ENCODE results near the gene RRAGB. TPM values are rescaled to one million over a fixed set of nuclear protein-coding genes. Genes with fewer than 3 reads are reported as not detected.

RRAGB gene
- total RNA-seq, 4 donors from 2014 or later = 13.7 to 37.0 (median 25.6) TPM

DNA sequence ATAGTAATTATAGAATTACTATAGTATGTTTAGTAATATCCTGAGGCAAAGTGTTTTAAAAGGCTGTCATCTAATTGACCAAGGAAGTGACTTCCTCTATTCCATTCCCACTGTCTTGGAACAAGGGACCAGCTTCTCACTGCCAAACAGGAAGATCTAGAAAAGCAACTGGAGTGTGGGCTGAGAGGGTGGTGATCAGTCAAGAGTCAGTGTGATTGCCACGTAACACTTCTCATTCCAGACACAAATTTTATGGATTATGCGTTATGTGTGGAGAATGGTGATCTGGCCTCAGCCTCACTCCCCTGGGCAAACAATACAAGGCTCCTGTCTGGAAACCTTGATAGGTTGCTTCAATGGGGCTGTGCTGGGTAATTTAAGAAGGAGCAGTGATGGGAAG is 60.0 kb downstream of the RRAGB start:
- H3K4me3 ChIP-seq = no peak overlapping the region
- no peaks in the 10 kb centered on the region for H3K9me3 ChIP-seq
- no peak overlapping the region for H3K27ac ChIP-seq
- TF ChIP-seq POLR2AphosphoS5 (IDR thresholded peaks at IDR 0.05) (no peak), EP300 (IDR thresholded peaks at IDR 0.05) (no peak), POLR2A (IDR thresholded peaks at IDR 0.05) (no peak), CTCF (IDR thresholded peaks at IDR 0.05) (no peak)
- no peaks in the 10 kb centered on the region for H3K27me3 ChIP-seq
- H3K36me3 ChIP-seq = no peaks in the 10 kb centered on the region
- H3K4me1 ChIP-seq = no peaks in the 10 kb centered on the region
- WGBS, 2 donors (ENCODE audit: low coverage in 1 of 2) = 93% methylated on average over 2 of the region's 2 CpGs; no CpG with 5 or more reads in 1 of the 2 donors
- no peak for ATAC-seq

DNA sequence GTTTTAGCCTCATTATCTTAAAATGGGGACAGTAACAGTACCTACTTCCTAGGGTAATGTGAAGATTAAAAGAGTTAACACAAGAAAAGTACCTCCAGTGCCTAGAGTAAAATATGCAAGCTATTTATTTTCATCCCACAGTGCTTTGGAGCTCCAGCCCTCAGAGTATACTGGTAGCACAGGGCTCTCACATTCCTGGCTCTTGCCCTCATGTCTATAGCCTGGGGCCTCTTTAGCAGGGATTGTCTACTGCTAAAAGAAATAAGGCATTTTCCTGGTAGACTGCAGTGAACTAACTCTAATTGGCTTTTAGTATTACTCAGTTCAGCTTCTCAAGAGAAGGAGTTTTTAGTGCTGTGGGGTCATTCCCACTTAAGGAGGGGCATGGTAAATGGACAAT is 60.8 kb downstream of the RRAGB start:
- no peaks in the 10 kb centered on the region for H3K9me3 ChIP-seq

DNA sequence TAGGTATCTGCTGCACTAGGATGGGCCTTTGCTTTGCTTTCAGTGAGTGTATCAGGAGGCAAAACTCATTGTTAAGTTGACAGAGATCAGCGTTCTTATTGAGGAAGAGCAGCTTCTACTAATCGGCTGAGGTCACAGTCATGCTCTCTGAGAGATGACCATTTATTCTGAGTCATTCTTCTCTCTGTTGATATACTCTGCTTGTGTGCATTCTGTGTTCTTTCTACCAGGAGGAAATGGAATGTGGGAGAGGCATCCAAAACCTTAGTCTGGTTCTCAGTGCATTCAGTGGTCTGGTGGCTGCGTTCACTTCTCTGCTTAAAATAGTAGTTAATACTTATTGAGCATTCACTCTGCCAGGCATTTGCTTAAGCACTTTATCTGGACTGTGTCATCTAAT is 66.2 kb downstream of the RRAGB start:
- H3K4me1 ChIP-seq = no peaks in the 10 kb centered on the region
- no peak overlapping the region for H3K27ac ChIP-seq
- no peaks in the 10 kb centered on the region for H3K27me3 ChIP-seq
- WGBS, 2 donors (ENCODE audit: low coverage in 1 of 2) = 74 to 80% methylated on average over 1 to 3 of the region's 3 CpGs
- no peak for TF ChIP-seq CTCF (IDR thresholded peaks at IDR 0.05)
- TF ChIP-seq POLR2A (IDR thresholded peaks at IDR 0.05) = no peak
- no peak for TF ChIP-seq POLR2AphosphoS5 (IDR thresholded peaks at IDR 0.05)
- TF ChIP-seq EP300 (IDR thresholded peaks at IDR 0.05) = no peak
- no peak for ATAC-seq
- no peaks in the 10 kb centered on the region for H3K36me3 ChIP-seq
- no peak overlapping the region for H3K4me3 ChIP-seq
- no peaks in the 10 kb centered on the region for H3K9me3 ChIP-seq

More for the DNA sequence above, 60.8 kb downstream of the RRAGB start:
- no peaks in the 10 kb centered on the region for H3K36me3 ChIP-seq
- no peak overlapping the region for H3K4me3 ChIP-seq
- no peaks in the 10 kb centered on the region for H3K4me1 ChIP-seq
- ATAC-seq = no peak
- H3K27me3 ChIP-seq = no peaks in the 10 kb centered on the region
- H3K27ac ChIP-seq = no peak overlapping the region
- TF ChIP-seq POLR2AphosphoS5 (IDR thresholded peaks at IDR 0.05) (no peak), POLR2A (IDR thresholded peaks at IDR 0.05) (no peak), EP300 (IDR thresholded peaks at IDR 0.05) (no peak), CTCF (IDR thresholded peaks at IDR 0.05) (no peak)

- no peaks in the 10 kb centered on the region for H3K4me1 ChIP-seq
- TF ChIP-seq CTCF (IDR thresholded peaks at IDR 0.05) (no peak), POLR2A (IDR thresholded peaks at IDR 0.05) (no peak), EP300 (IDR thresholded peaks at IDR 0.05) (no peak)
- ATAC-seq = no peak
- no peaks in the 10 kb centered on the region for H3K36me3 ChIP-seq
- no peak overlapping the region for H3K4me3 ChIP-seq
- H3K9me3 ChIP-seq = no peaks in the 10 kb centered on the region
- H3K27me3 ChIP-seq = no peaks in the 10 kb centered on the region
- H3K27ac ChIP-seq = no peak overlapping the region
Measured at GRCh38 chrX:55787063-55787462, 69.5 kb downstream of the RRAGB start.

- 31 to 40% methylated on average over 2 of the region's 2 CpGs for WGBS, 2 donors (ENCODE audit: low coverage in 1 of 2)
- no peaks in the 10 kb centered on the region for H3K27me3 ChIP-seq
- no peak overlapping the region for H3K27ac ChIP-seq
- no peaks in the 10 kb centered on the region for H3K36me3 ChIP-seq
- no peak for TF ChIP-seq CTCF (IDR thresholded peaks at IDR 0.05)
- no peak for TF ChIP-seq EP300 (IDR thresholded peaks at IDR 0.05)
- no peak for TF ChIP-seq POLR2AphosphoS5 (IDR thresholded peaks at IDR 0.05)
- TF ChIP-seq POLR2A (IDR thresholded peaks at IDR 0.05) = no peak
- no peak for ATAC-seq
- no peaks in the 10 kb centered on the region for H3K4me1 ChIP-seq
- no peak overlapping the region for H3K4me3 ChIP-seq
- H3K9me3 ChIP-seq = no peaks in the 10 kb centered on the region
Measured at GRCh38 chrX:55787727-55788126, 70.2 kb downstream of the RRAGB start.
